Activated naive CD8-positive, alpha-beta T cell treated with anti-CD3 and anti-CD28 coated beads, Interleukin-2, amount 10 ng/mL, durations not matched to agents 7 days and 5 days (primary cell): ENCODE results near the gene SERPINH1. TPM values are rescaled to one million over a fixed set of nuclear protein-coding genes. Genes with fewer than 3 reads are reported as not detected.
A peak's percentile ranks its signal among the peaks of the same experiment; 100 is the strongest.

Experiments used
- ATAC-seq: fragments of 150-1000 bp; cut with Tn5 transposase; one replicate; pipeline ENCODE4 v1.10.0; 2021; ENCODE audit warnings: low read depth, moderate library complexity
- POLR2A ChIA-PET: fragments of 350-600 bp; sonication (Branson Sonifier 250); formaldehyde crosslinking; loops from one replicate; lab custom pipeline; 2021; ENCODE audit warnings: antibody characterized with exemption; lab: Charles Lee
- DNase-seq: peaks from one replicate; pipeline ENCODE4 v3.0.0; 2021
- H3K27ac Mint-ChIP-seq: one replicate; pipeline ENCODE4 v1.8.0; 2022; ENCODE audit warnings: mild to moderate bottlenecking, mixed read lengths
- H3K27me3 Mint-ChIP-seq: one replicate; pipeline ENCODE4 v1.8.0; 2022; ENCODE audit warnings: mild to moderate bottlenecking, moderate library complexity, mixed read lengths
- H3K36me3 Mint-ChIP-seq: one replicate; pipeline ENCODE4 v1.8.0; 2021; ENCODE audit warnings: mild to moderate bottlenecking, mixed read lengths
- H3K4me1 Mint-ChIP-seq: one replicate; pipeline ENCODE4 v1.8.0; 2021; ENCODE audit warnings: mixed read lengths
- H3K4me3 Mint-ChIP-seq: one replicate; pipeline ENCODE4 v1.8.0; 2022; ENCODE audit warnings: mild to moderate bottlenecking, moderate library complexity, mixed read lengths
- H3K9me3 Mint-ChIP-seq: one replicate; pipeline ENCODE4 v1.8.0; 2021; ENCODE audit warnings: mixed read lengths
- total RNA-seq, 2 experiments: library from RNA; stranded (reverse); gene quantifications; one replicate each; pipeline ENCODE4 v1.2.3, GENCODE V29; 2021

Gene SERPINH1
- 10 to 100 TPM; 15.7 to 17.8 TPM for total RNA-seq

GRCh38 chr11:75562048-75562835, at the start of gene SERPINH1:
Gene SERPINH1 (plus strand): TSS chr11:75562253. CDS start chr11:75566350, 4,097 bp downstream.
- DNase-seq = peak; percentile 72
- peak within 1 kb of the TSS; percentile 96 for H3K4me3 Mint-ChIP-seq
- H3K36me3 Mint-ChIP-seq = no peaks in the 10 kb centered on the region
- peak within 1 kb of the TSS; percentile 95 for H3K27ac Mint-ChIP-seq
- peak; percentile 71 for ATAC-seq
- H3K9me3 Mint-ChIP-seq = no peaks in the 10 kb centered on the region
- H3K4me1 Mint-ChIP-seq = peaks cover 37% of the 10 kb centered on the region
- POLR2A ChIA-PET = interaction anchor here (0.7 to 2.5 kb wide), 4 partner anchors 13 to 87 kb away, joined by 3 to 9 read pairs (median 5); partner anchors contain the start of gene GDPD5
- H3K27me3 Mint-ChIP-seq = peaks cover 5% of the 10 kb centered on the region

DNA sequence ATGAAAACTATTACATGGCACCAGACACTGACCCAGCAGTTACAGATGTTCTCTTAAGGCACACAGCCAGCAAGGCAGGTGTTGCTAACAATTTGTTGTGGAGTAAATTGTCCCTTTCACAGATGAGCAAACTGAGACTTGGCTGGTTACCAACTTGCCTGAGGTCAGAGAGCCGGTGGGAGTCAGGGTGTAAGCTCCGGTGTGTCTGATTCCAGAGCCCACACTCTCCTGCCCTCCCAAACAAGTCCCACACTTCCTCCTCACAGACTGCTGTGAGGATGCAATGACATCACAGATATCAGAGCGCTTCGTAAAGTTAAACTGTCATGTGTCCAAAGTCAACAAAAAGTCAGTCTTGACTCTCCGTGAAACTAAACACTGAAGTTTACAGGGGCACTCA, 48.8 kb upstream of the SERPINH1 start:
- POLR2A ChIA-PET = no interaction called here
- Mint-ChIP-seq H3K27ac (no peak overlapping the region), H3K36me3 (no peaks in the 10 kb centered on the region), H3K27me3 (peaks cover 2% of the 10 kb centered on the region), H3K4me3 (no peak overlapping the region), H3K4me1 (peaks cover 31% of the 10 kb centered on the region), H3K9me3 (no peaks in the 10 kb centered on the region)
- DNase-seq (no peak), ATAC-seq (no peak)

- DNase-seq (no peak), ATAC-seq (peak; percentile 35)
- H3K4me1 Mint-ChIP-seq = peaks cover 31% of the 10 kb centered on the region
- peaks cover 4% of the 10 kb centered on the region for H3K27me3 Mint-ChIP-seq
- H3K36me3 Mint-ChIP-seq = no peaks in the 10 kb centered on the region
- no peak overlapping the region for H3K27ac Mint-ChIP-seq
- POLR2A ChIA-PET = no interaction called here
- H3K9me3 Mint-ChIP-seq = no peaks in the 10 kb centered on the region
- no peak overlapping the region for H3K4me3 Mint-ChIP-seq
These were observed 47.5 kb upstream of the SERPINH1 start for GRCh38 chr11:75514596-75514995.

- Mint-ChIP-seq H3K4me3 (no peak overlapping the region), H3K4me1 (peaks cover 31% of the 10 kb centered on the region), H3K9me3 (no peaks in the 10 kb centered on the region), H3K36me3 (no peaks in the 10 kb centered on the region), H3K27ac (no peak overlapping the region), H3K27me3 (peaks cover 2% of the 10 kb centered on the region)
- ATAC-seq (no peak), DNase-seq (no peak)
- POLR2A ChIA-PET = no interaction called here
These were observed 45.9 kb upstream of the SERPINH1 start for GRCh38 chr11:75516140-75516539.

DNA sequence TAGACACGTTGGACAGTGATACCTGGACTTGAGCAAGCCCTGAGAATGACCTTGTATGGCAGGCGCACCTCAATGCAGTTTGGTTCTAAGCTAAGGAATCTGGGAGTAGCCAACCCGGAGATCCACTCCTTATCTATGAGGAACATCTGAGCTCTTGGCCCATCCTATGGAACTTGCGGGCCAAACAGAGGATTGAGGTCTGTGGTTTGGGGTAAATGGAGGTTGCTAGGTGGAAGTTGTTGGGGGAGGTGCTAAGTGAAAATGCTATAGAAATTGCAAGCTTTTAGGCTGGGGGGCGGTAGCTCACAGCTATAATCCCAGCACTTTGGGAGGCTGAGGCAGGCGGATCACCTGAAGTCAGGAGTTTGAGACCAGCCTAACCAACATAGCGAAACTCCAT, 45.2 kb upstream of the SERPINH1 start:
- Mint-ChIP-seq H3K4me1 (peaks cover 31% of the 10 kb centered on the region), H3K27ac (peak overlapping the region; percentile 56), H3K27me3 (peaks cover 2% of the 10 kb centered on the region), H3K9me3 (no peaks in the 10 kb centered on the region), H3K36me3 (no peaks in the 10 kb centered on the region), H3K4me3 (no peak overlapping the region)
- POLR2A ChIA-PET = no interaction called here
- ATAC-seq (no peak), DNase-seq (no peak)

GRCh38 chr11:75518204-75518549, 43.9 kb upstream of the SERPINH1 start:
- DNase-seq (no peak), ATAC-seq (no peak)
- Mint-ChIP-seq H3K27me3 (peaks cover 6% of the 10 kb centered on the region), H3K36me3 (no peaks in the 10 kb centered on the region), H3K4me3 (no peak overlapping the region), H3K9me3 (no peaks in the 10 kb centered on the region), H3K27ac (no peak overlapping the region), H3K4me1 (peaks cover 31% of the 10 kb centered on the region)
- POLR2A ChIA-PET = interaction anchor here (0.6 kb wide), 1 partner anchor 10 kb away, joined by 4 read pairs; no protein-coding TSS in a partner anchor

DNA sequence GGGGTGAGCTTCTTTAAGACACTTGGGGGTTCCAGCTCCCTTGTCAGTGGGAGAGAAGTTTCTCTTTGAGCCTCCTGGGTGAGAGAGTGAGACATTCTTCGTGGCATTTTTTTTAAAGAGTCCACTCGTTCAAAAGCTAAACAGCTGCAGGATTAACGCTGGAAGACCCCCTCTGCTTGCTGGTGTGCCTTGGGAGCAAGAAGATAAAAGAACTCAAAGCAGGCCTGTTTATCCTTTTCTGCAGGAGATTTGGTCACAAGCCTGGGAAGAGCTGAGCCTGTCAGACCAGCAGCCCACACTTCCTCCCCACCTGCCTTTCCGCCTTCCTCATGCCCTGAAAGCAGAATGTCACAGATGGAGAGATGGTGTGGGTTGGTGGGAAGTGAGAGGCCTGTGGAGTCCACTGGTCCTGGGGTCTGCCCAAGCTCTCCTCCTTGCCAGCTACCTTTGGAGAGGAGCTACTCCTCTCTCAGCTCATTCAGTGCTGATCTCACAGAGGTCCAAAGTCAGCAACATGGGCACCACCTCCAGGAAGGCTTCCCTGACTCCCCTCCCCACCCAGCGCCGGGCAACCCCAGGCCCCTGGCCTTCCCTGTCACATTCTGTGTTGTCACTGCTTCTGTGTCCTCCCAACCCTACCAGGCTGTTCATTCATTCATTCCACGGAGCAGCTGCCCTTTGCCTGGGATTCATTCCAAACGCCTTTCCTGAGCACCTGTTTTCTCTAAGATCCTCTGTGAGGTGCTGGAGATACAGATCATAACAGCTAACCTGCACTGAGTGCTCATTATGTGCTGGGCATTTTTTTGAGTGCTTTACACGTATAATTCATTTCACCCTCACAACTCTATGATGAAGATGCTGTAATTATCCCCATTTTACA, 43.0 kb upstream of the SERPINH1 start:
- peaks cover 6% of the 10 kb centered on the region for H3K27me3 Mint-ChIP-seq
- no peaks in the 10 kb centered on the region for H3K36me3 Mint-ChIP-seq
- H3K9me3 Mint-ChIP-seq = no peaks in the 10 kb centered on the region
- POLR2A ChIA-PET = no interaction called here
- no peak overlapping the region for H3K27ac Mint-ChIP-seq
- ATAC-seq (no peak), DNase-seq (no peak)
- no peak overlapping the region for H3K4me3 Mint-ChIP-seq
- H3K4me1 Mint-ChIP-seq = peaks cover 36% of the 10 kb centered on the region

- Mint-ChIP-seq H3K27me3 (peaks cover 11% of the 10 kb centered on the region), H3K36me3 (no peaks in the 10 kb centered on the region), H3K4me1 (peaks cover 37% of the 10 kb centered on the region), H3K4me3 (no peak overlapping the region), H3K9me3 (no peaks in the 10 kb centered on the region), H3K27ac (no peak overlapping the region)
- DNase-seq (no peak), ATAC-seq (no peak)
- POLR2A ChIA-PET = interaction anchor here (0.6 kb wide), 1 partner anchor 131 kb away, joined by 3 read pairs; no protein-coding TSS in a partner anchor
These were observed 41.4 kb upstream of the SERPINH1 start for GRCh38 chr11:75520688-75521087.

DNA sequence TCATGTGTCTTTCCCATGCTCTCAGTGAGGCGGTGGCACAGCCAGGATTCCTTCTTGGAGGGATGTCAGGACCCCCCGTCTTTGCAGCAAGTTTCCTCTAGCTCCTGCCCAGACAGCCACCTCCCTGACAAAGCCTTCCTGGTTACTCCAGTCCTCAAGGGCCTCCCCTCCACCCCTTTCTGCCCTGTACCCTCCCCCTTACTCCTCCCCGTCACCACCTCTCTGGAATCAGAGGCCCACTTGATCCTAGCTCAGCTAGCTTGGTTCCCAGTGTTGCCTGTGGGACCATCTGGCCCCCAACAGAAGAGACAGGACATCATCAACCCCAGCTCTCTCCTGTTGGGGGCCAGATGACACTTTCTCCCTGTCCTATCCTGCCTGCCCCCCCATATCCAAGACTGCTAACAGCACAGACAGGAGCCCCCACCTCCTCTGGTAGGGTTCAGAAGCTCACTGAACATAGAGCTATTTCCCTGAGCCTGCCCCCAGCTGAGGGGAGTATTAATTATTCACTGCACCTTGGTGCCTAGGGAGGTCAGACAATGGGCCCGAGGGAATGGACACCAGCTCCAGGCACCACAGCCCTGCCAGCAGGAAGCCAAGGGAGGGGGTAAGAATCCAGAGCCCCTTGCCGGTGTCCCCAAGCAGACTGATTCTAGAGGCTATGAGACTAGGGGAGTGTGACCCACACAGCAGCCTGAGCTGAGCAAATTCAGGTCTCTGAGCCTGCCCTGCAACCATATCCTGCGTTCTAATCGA, 39.6 kb upstream of the SERPINH1 start:
- POLR2A ChIA-PET = interaction anchor here (1.2 kb wide), 1 partner anchor 47 kb away, joined by 4 read pairs; no protein-coding TSS in a partner anchor
- no peaks in the 10 kb centered on the region for H3K9me3 Mint-ChIP-seq
- H3K36me3 Mint-ChIP-seq = no peaks in the 10 kb centered on the region
- no peak overlapping the region for H3K27ac Mint-ChIP-seq
- H3K4me3 Mint-ChIP-seq = no peak overlapping the region
- peaks cover 32% of the 10 kb centered on the region for H3K4me1 Mint-ChIP-seq
- DNase-seq = no peak
- peaks cover 11% of the 10 kb centered on the region for H3K27me3 Mint-ChIP-seq
- ATAC-seq = no peak

DNA sequence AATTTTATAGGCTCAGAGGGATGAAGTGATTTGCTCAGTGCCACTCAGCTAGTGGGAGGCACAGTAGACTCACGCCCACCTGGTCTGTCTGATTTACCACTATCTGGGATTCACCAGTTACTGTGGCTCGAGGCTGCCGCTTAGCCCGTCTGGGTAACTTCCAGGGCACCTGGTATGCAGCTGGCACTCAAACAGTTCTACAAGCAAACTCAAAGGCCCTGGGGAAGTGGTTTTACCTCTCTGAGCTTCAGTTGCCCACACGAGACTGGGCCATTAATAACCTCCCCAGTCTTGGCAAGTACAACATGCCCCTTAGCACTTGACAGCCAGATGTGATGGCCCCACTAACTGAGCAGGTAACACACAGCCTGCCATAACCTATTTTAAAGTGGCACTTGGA, 38.9 kb upstream of the SERPINH1 start:
- H3K27me3 Mint-ChIP-seq = peaks cover 11% of the 10 kb centered on the region
- no peak overlapping the region for H3K27ac Mint-ChIP-seq
- no peak for DNase-seq
- no peaks in the 10 kb centered on the region for H3K36me3 Mint-ChIP-seq
- POLR2A ChIA-PET = interaction anchor here (0.5 to 1.2 kb wide), 2 partner anchors 48 to 157 kb away, joined by 4 read pairs; no protein-coding TSS in a partner anchor
- H3K9me3 Mint-ChIP-seq = no peaks in the 10 kb centered on the region
- peaks cover 28% of the 10 kb centered on the region for H3K4me1 Mint-ChIP-seq
- no peak for ATAC-seq
- no peak overlapping the region for H3K4me3 Mint-ChIP-seq

DNA sequence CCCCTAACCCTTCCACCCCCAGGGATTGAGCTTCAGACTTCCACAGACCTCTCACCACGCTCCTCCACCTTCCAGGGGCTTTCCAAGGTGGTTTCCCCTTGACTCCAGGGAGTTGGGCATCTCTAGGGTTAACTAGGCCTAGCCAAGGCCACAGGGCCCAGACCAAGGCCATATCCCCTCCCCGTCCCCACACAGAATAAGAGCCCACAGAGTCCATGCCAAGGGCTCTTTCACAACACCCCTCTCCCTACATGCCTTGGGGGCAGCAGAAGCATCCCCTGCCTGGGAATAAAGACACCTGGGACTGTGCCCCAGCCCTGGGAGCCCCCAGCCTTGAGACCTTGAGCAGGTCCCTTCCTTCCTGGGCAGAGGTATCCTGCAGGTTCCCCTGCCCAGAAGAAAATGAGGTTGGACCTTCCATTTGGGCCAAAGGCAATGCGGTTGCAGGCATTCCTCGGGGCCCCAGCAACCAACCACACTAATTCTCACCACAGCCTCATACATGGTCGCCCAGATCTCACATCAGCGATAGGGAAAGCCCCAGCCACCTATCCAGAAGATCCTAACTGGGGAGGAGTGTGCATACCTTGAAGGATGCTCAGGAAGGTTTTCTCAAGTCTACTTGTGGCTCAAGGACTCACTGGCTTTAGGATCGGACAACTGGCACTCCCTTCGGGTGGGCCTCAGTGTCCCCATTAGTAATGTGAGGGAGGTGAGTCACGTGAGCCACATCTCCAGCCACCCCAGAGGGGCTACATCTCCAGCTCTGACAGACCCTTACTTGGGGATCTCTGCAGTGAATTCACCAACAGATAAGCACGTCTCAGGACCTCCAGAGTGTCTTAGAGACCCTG, 38.0 kb upstream of the SERPINH1 start:
- ATAC-seq (no peak), DNase-seq (no peak)
- no peaks in the 10 kb centered on the region for H3K9me3 Mint-ChIP-seq
- no peak overlapping the region for H3K27ac Mint-ChIP-seq
- H3K27me3 Mint-ChIP-seq = peaks cover 9% of the 10 kb centered on the region
- H3K4me3 Mint-ChIP-seq = peak overlapping the region; percentile 83
- no peaks in the 10 kb centered on the region for H3K36me3 Mint-ChIP-seq
- POLR2A ChIA-PET = interaction anchor here (0.5 to 2.1 kb wide), 2 partner anchors 48 to 158 kb away, joined by 4 to 21 read pairs; no protein-coding TSS in a partner anchor
- peaks cover 24% of the 10 kb centered on the region for H3K4me1 Mint-ChIP-seq
